ENCODE measurements around the gene ZBTB38. TPM values are rescaled to one million over a fixed set of nuclear protein-coding genes. Genes with fewer than 3 reads are reported as not detected.
A peak's percentile ranks its signal among the peaks of the same experiment; 100 is the strongest.

Gene ZBTB38
- total RNA-seq, 2 experiments from 2014 or later, result 21.8 to 22.0 TPM

GRCh38 chr3:141409940-141410241, 41.6 kb downstream of the ZBTB38 start:
- ChIA-PET CTCF (interaction anchor here (1.0 to 1.7 kb wide), 3 partner anchors 24 to 98 kb away, joined by 3 to 5 read pairs (median 4); no protein-coding TSS in a partner anchor), POLR2A (interaction anchor here (1.4 to 5.4 kb wide), 4 partner anchors 7 to 178 kb away, joined by 3 to 114 read pairs (median 16); partner anchors contain the start of gene PXYLP1)
- no peak for TF ChIP-seq CTCF (IDR thresholded peaks at IDR 0.05)
- no peaks in the 10 kb centered on the region for H3K9me3 Mint-ChIP-seq
- H3K4me3 Mint-ChIP-seq, result peak overlapping the region; percentile 54
- DNase-seq (peak in 1 of 14 experiments; percentile 53), ATAC-seq (ENCODE audit: poor library complexity) (no peak)
- H3K36me3 Mint-ChIP-seq (ENCODE audit: low read depth), result peaks cover 66% of the 10 kb centered on the region
- H3K27me3 Mint-ChIP-seq, result no peaks in the 10 kb centered on the region
- Histone ChIP-seq H3K4me3 (ENCODE audit: low read length) (no peak overlapping the region), H3K4me1 (ENCODE audit: insufficient read depth, low read length) (peaks cover 53% of the 10 kb centered on the region), H3K36me3 (ENCODE audit: insufficient read depth, low read length) (peaks cover 44% of the 10 kb centered on the region), H3K9me3 (ENCODE audit: control insufficient read depth in 1 of 2, insufficient read depth in 1 of 2, low read length in 2 of 2) (no peaks in the 10 kb centered on the region), H3K27ac (ENCODE audit: low read depth in 1 of 2, low read length in 2 of 2) (peak overlapping the region; percentile 65 to 87), H3K27me3 (ENCODE audit: control insufficient read depth in 1 of 2, insufficient read depth in 2 of 2, low read length in 2 of 2) (no peaks in the 10 kb centered on the region)
- intact Hi-C loops (cut with DNase I, micrococcal nuclease), result loop anchor here in 1 of 2 experiments (5.0 kb wide), 1 partner anchor 38 kb away; no protein-coding TSS in a partner anchor
- peaks cover 71% of the 10 kb centered on the region for H3K4me1 Mint-ChIP-seq (ENCODE audit: low read depth)
- H3K27ac Mint-ChIP-seq, result peak overlapping the region; percentile 98

GRCh38 chr3:141410408-141410807, 42.1 kb downstream of the ZBTB38 start:
- ATAC-seq (ENCODE audit: poor library complexity) (no peak), DNase-seq (no peak)
- Histone ChIP-seq H3K9me3 (ENCODE audit: control insufficient read depth in 1 of 2, insufficient read depth in 1 of 2, low read length in 2 of 2) (no peaks in the 10 kb centered on the region), H3K27me3 (ENCODE audit: control insufficient read depth in 1 of 2, insufficient read depth in 2 of 2, low read length in 2 of 2) (no peaks in the 10 kb centered on the region), H3K36me3 (ENCODE audit: insufficient read depth, low read length) (peaks cover 45% of the 10 kb centered on the region), H3K4me3 (ENCODE audit: low read length) (no peak overlapping the region), H3K4me1 (ENCODE audit: insufficient read depth, low read length) (peaks cover 58% of the 10 kb centered on the region), H3K27ac (ENCODE audit: low read depth in 1 of 2, low read length in 2 of 2) (peak overlapping the region; percentile 65 to 87)
- no peaks in the 10 kb centered on the region for H3K27me3 Mint-ChIP-seq
- peak overlapping the region; percentile 54 for H3K4me3 Mint-ChIP-seq
- ChIA-PET CTCF (interaction anchor here (1.0 to 1.7 kb wide), 3 partner anchors 24 to 99 kb away, joined by 3 to 5 read pairs (median 4); no protein-coding TSS in a partner anchor), POLR2A (interaction anchor here (0.6 to 5.4 kb wide), 9 partner anchors 8 to 179 kb away, joined by 3 to 114 read pairs (median 4); partner anchors contain the start of gene PXYLP1)
- peaks cover 67% of the 10 kb centered on the region for H3K36me3 Mint-ChIP-seq (ENCODE audit: low read depth)
- no peaks in the 10 kb centered on the region for H3K9me3 Mint-ChIP-seq
- intact Hi-C loops (cut with DNase I, micrococcal nuclease), result no loop called here
- no peak for TF ChIP-seq CTCF (IDR thresholded peaks at IDR 0.05)
- H3K27ac Mint-ChIP-seq, result peak overlapping the region; percentile 98
- peaks cover 73% of the 10 kb centered on the region for H3K4me1 Mint-ChIP-seq (ENCODE audit: low read depth)

GRCh38 chr3:141410846-141411245, 42.5 kb downstream of the ZBTB38 start:
- POLR2A ChIA-PET, result interaction anchor here (0.6 to 5.4 kb wide), 10 partner anchors 8 to 179 kb away, joined by 3 to 114 read pairs (median 4); partner anchors contain the start of genes PXYLP1 and RASA2
- Mint-ChIP-seq H3K4me3 (peak overlapping the region; percentile 82), H3K27me3 (no peaks in the 10 kb centered on the region), H3K4me1 (ENCODE audit: low read depth) (peaks cover 74% of the 10 kb centered on the region), H3K27ac (peak overlapping the region; percentile 98), H3K9me3 (no peaks in the 10 kb centered on the region), H3K36me3 (ENCODE audit: low read depth) (peaks cover 67% of the 10 kb centered on the region)
- Histone ChIP-seq H3K36me3 (ENCODE audit: insufficient read depth, low read length) (peaks cover 45% of the 10 kb centered on the region), H3K4me1 (ENCODE audit: insufficient read depth, low read length) (peaks cover 61% of the 10 kb centered on the region), H3K9me3 (ENCODE audit: control insufficient read depth in 1 of 2, insufficient read depth in 1 of 2, low read length in 2 of 2) (no peaks in the 10 kb centered on the region), H3K4me3 (ENCODE audit: low read length) (no peak overlapping the region), H3K27ac (ENCODE audit: low read depth in 1 of 2, low read length in 2 of 2) (peak overlapping the region; percentile 65 to 87), H3K27me3 (ENCODE audit: control insufficient read depth in 1 of 2, insufficient read depth in 2 of 2, low read length in 2 of 2) (no peaks in the 10 kb centered on the region)
- TF ChIP-seq CTCF (IDR thresholded peaks at IDR 0.05), result no peak
- no peak for ATAC-seq (ENCODE audit: poor library complexity)
- peak in 4 of 14 experiments; percentile 31 to 63 (median 48) for DNase-seq
- CTCF ChIA-PET, result interaction anchor here (1.0 to 2.3 kb wide), 4 partner anchors 25 to 99 kb away, joined by 3 to 9 read pairs (median 4); no protein-coding TSS in a partner anchor
- intact Hi-C loops (cut with DNase I, micrococcal nuclease), result loop anchor here in 1 of 2 experiments (1.0 kb wide), 2 partner anchors 10 to 41 kb away; no protein-coding TSS in a partner anchor
